RWPE1 (cell line): ENCODE measurements around the gene ATP11A.

Source experiments
- CTCF ChIA-PET: fragments of 350-600 bp; sonication (Branson Sonifier 250); formaldehyde crosslinking; extraction: SDS; loops from one replicate; lab custom pipeline; 2021; lab: Yijun Ruan, JAX
- POLR2A ChIA-PET: fragments of 400-600 bp; formaldehyde crosslinking; extraction: SDS; loops from one replicate; lab custom pipeline; 2020; ENCODE audit warnings: antibody characterized with exemption; ENCODE audit not compliant: low non-redundant PET; lab: Yijun Ruan, JAX
- DNase-seq: peaks from one replicate; pipeline ENCODE4 v3.0.0; 2012; ENCODE audit warnings: low spot score
- H3K27ac ChIP-seq: fragments of 450-650 bp; 2 replicates; pipeline ENCODE4 v1.5.1; 2017
- TF ChIP-seq, protein P1 (sequence below): fragments of 450-650 bp; conservative IDR thresholded peaks from 2 replicates; pipeline ENCODE4 v1.5.1; 2017; ENCODE audit warnings: low read depth, mild to moderate bottlenecking

Gene ATP11A

DNA sequence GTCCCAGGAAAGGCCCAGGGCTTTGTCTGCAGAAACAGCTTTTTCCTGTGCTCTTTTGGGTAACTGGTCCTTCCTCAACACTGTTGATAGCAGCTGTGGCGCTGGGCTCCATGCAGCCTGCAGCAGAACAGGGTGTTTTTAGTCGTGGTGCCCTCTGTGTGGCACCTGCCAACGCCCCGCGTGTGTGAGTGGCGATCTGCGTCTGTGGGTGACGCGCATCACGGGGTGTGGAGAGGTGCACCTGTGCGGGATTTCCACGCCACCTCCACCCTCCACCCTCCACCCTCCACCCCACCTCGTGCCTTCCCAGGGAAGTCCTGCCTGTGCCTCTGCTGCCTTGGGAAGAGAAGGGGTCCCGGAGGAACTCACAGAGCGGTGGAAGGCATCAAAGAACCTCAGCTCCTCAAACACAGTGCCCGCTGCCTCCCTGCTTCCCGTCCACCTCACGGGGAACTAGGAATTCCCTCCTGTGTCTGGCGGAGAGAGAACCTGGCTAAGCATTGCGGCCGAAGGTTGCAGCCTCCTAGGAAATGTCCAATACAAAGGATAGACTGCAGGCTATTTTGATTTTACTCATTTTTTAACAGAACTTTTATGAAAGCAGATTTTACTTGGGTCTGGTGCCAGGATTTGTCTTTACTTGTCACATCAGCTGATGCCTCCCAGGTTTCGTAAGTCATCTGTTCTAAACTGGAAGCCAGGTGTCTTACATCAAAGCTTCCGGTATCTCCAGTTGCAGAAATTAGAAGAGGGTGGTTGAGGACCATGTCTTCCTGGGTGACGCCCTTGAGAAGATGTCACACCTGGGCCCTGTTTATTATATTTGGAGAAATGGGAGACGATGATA, 84.0 kb downstream of the ATP11A start:
- CTCF ChIA-PET: no interaction called here
- TF ChIP-seq, protein P1, sequence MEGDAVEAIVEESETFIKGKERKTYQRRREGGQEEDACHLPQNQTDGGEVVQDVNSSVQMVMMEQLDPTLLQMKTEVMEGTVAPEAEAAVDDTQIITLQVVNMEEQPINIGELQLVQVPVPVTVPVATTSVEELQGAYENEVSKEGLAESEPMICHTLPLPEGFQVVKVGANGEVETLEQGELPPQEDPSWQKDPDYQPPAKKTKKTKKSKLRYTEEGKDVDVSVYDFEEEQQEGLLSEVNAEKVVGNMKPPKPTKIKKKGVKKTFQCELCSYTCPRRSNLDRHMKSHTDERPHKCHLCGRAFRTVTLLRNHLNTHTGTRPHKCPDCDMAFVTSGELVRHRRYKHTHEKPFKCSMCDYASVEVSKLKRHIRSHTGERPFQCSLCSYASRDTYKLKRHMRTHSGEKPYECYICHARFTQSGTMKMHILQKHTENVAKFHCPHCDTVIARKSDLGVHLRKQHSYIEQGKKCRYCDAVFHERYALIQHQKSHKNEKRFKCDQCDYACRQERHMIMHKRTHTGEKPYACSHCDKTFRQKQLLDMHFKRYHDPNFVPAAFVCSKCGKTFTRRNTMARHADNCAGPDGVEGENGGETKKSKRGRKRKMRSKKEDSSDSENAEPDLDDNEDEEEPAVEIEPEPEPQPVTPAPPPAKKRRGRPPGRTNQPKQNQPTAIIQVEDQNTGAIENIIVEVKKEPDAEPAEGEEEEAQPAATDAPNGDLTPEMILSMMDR: no peak
- DNase-seq: no peak
- H3K27ac ChIP-seq: no peak overlapping the region
- POLR2A ChIA-PET: no interaction called here

- TF ChIP-seq, protein P1: no peak
- no peak for DNase-seq
- no peak overlapping the region for H3K27ac ChIP-seq
- CTCF ChIA-PET: no interaction called here
- POLR2A ChIA-PET: no interaction called here
These were observed 84.6 kb downstream of the ATP11A start for GRCh38 chr13:112774448-112774792.

DNA sequence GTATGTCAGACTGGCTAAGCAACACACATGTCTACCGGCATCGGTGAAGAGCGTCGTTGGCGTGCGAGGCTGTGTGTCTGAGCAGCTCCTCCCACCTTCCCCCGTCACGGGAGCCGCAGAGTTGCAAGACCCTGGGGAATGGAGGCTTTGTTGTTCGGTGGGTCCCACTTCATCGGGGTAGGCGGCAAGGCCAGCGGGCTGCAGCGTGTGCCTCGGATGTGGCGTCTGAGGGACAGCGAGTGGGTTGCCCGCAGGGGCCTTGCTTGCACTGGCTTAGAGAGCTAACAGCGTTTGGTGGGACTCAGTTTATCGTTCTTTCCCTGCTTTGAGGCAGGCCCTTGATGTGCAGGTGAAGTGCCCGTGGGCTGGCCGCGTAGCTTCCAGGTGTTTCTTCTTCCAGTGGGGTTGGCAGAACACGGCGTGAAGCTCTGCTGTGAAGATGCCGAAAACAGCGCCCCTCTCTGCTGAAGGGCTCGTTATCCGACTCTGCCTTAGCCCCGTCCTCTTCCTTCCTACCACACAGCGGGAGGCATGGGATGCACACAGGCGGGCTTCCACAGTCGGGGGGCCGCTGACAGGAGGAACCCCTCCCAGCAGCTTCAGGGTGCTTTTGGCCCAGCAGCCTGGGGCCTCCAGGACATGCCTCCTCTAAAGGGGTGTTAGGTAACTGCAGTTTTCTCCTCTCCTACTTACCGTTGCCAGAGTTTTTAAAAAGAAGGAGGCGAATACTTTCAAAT, 85.2 kb downstream of the ATP11A start:
- CTCF ChIA-PET: no interaction called here

GRCh38 chr13:112775791-112776279, 86.0 kb downstream of the ATP11A start:
- DNase-seq: no peak
- TF ChIP-seq, protein P1: no peak
- ChIA-PET POLR2A (no interaction called here), CTCF (no interaction called here)
- H3K27ac ChIP-seq: no peak overlapping the region

More for the DNA sequence above, 85.2 kb downstream of the ATP11A start:
- no peak overlapping the region for H3K27ac ChIP-seq
- POLR2A ChIA-PET: no interaction called here
- TF ChIP-seq, protein P1: no peak
- no peak for DNase-seq

- TF ChIP-seq, protein P1: no peak
- H3K27ac ChIP-seq: no peak overlapping the region
- CTCF ChIA-PET: no interaction called here
- DNase-seq: no peak
- POLR2A ChIA-PET: no interaction called here
These were observed 86.5 kb downstream of the ATP11A start for GRCh38 chr13:112776354-112776753.

DNA sequence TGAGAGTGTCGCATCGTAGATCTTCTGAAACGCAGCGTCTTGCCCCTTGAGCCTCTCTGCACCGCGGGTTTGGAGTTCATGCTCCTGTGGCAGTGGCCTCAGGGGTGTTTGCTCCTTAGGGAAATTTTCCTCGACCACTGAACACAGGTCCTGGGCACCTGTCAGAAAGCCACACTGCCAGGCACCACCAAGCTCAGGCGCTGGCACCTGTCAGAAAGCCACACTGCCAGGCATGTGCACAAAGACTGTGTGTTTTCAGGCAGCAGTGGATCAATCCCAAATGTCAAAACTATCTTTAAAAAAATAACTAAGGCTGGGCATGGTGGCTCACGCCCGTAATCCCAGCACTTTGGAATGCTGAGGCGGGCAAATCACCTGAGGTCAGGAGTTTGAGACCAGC, 87.1 kb downstream of the ATP11A start:
- no peak overlapping the region for H3K27ac ChIP-seq
- TF ChIP-seq, protein P1: no peak
- ChIA-PET POLR2A (no interaction called here), CTCF (no interaction called here)
- no peak for DNase-seq
